GM18870 (cell line): ENCODE results near the gene PDZD4.
"Not testable (repeated sequence)": the region's sequence is repeated elsewhere in the genome, so short reads cannot be mapped to it uniquely, and the experiment has no call there.

Experiments used
- ATAC-seq: cut with Tn5 transposase; IDR thresholded peaks from one replicate; pipeline ENCODE4 v1.9.1; 2021; ENCODE audit warnings: moderate library complexity; ENCODE audit not compliant: unreplicated experiment

PDZD4 gene

GRCh38 chrX:153845195-153845594 lies 14.9 kb upstream of the PDZD4 start:
- ATAC-seq: no peak

DNA sequence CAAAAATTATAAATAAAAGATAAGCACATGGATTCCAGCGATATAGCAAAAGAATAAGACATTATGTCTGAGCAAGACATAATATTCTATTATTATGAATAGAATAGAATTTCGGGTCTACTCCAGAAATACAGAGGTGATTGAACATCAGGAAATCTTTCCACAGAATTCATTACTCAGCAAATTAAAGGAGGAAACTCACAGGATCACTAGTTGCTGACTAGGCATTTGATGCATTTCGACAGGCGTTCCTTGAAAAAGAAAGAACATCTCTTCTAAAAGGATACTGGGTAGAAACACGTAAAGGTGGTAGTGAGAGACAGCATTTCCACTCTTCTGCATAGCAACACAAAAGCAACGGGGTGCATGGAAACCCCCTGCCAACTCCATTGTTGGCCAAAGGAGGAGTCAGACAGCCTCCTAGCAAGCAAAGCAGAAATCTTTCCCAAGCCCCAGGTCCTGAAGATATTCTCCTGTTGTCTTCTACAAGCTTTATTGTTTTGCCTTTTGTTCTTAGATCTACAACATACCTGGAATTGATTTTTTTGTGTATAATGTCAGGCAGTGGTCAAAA lies 14.3 kb upstream of the PDZD4 start:
- ATAC-seq: no peak

DNA sequence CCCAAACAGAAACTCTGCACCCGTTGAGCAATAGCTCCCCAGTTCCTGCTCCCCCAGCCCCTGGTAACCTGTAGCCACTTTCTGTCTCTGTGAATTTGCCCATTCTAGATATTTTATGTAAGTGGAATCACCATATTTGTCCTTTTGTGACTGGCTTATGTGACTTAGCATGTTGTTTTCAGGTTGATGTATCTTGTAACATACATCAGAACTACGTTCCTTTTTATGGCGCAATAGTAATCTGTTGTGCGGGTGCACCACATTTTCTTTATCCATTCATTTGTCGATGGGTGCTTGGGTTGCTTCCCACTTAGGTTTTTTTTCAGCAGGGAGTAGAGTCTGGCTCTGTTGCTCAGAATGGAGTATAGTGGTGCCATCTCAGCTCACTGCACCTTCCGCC lies 6.6 kb upstream of the PDZD4 start:
- no peak for ATAC-seq

- ATAC-seq: no peak
Observed at GRCh38 chrX:153832728-153833127, 2.4 kb upstream of the PDZD4 start.

DNA sequence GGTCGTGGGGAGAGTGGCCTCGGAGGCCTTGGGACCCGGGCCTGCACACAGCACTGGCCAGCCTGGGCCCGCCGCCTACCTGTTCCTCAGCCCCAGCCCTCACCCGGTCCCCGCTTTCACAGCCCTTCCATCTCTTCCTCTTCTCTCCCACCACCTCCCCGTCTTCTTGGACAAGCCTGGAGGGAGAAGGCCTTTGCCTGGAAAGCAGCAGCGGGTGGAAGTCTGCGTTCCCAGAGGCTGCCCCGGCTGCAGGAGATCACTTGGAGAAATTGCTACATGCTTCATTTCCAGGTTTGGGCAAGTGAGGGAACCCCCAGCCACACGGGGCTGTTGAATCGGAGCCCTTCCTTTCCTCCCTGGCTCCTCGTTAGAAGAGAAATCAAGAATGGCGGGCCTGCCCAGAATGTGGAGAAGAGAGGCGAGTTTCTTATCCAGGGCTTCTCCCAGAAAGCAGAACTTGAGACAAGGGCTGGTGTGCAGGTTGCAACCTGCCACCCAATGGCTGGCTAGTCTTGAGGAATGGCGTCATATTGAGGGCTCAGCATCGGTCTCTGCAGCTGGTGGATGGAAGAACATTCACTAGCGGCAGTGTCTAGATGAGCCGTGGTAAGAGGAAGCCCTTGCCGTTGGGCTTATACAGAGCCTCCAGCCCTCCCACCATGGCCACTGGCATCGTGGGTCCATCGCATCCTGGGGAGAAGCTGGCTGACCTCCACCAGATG lies 1.2 kb upstream of the PDZD4 start:
- no peak for ATAC-seq

DNA sequence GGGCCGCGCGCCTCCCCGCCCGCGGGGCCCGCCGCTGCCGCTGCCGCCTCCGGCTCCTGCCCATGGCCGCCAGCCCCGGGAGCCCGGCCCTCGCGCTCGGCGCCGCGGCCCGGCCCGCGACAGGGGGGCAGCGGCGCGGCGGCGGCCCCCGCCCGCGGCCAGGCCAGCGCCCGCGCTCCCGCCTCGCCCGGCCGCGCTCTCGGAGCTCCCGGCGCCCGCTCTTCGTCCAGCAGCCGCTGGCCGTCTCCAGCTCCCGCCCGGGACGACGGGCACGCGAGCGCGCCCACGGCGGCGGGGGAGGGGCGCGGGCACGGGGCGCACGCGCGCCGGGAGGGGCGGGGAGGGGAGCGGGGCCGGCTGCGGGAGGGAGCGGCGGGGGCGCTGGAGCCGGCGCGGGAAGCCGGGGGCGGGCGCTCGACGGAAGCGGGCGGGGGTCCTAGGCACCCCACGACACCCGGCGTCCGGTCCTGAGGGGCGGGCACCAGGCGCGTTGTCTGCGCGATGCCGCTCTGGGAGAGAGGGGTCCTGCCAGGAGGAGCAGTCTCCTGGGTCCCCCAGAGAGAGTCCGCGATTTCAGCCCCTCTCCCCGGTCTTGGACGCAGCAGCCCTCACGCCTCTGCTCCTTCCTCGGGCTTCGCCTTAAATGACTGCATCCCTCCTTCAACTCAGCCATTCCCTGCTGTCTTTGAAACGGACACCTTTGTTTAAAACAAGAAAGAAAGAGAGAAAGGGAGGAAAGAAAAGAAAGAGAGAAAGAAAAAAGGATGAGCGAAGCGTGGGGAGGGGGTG lies 490 bp upstream of the PDZD4 start:
- ATAC-seq: no peak

DNA sequence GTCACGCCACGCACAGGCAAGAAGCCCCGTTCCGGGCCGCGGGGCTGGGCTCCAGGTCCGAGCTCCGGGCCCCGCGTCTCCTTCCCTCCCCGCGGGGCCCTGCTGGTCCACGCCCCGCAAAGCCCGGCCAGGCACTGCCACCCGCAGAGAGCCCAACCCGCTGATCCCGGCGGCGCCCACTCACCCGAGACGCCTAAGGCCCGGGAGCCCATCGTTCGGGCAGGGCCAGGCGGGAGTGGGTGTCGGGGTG lies 870 bp downstream of the PDZD4 start:
- ATAC-seq: no peak

GRCh38 chrX:153828723-153829548 lies 1.4 kb downstream of the PDZD4 start:
- no peak for ATAC-seq

DNA sequence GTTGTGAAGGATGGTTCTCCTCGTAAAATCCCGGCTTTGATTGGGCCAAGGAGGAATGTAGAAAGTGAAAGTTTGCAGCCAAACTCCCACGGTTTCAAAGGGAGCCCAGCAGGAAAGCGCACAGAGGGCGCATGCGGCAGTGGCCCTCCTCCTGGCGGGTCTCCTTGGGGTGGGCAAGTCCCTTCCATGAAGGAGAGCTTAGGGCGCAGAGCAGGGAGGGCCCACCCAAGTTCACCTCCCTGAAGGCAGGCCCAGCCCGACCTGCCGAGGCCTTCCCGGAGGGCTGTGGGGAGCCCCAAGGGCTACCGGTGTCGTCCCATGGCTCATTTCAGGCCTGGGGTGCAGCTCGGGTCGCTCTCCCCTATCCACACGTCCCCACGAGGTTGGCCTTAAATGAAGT lies 2.0 kb downstream of the PDZD4 start:
- no peak for ATAC-seq

- no peak for ATAC-seq
Observed at GRCh38 chrX:153827903-153828302, 2.4 kb downstream of the PDZD4 start.

DNA sequence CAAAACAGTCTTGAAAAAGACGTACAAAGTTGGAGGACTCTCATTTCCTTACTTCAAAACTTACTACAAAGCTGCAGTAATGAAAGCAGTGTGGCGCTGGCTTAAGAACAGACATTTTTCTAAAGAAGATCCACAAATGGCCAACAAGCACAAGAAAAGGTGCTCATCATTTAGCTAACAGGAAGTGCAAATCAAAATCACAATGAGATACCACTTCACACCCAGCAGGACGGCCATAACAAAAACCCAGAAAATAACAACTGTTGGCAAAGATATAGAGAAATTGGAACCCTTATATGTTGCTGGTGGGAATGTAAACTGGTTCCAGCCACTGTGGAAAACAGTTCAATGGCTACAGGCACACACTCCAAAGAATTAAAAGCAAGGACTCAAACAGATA lies 3.3 kb downstream of the PDZD4 start:
- ATAC-seq: no peak

- ATAC-seq: no peak
Observed at GRCh38 chrX:153825042-153825441, 5.3 kb downstream of the PDZD4 start.

DNA sequence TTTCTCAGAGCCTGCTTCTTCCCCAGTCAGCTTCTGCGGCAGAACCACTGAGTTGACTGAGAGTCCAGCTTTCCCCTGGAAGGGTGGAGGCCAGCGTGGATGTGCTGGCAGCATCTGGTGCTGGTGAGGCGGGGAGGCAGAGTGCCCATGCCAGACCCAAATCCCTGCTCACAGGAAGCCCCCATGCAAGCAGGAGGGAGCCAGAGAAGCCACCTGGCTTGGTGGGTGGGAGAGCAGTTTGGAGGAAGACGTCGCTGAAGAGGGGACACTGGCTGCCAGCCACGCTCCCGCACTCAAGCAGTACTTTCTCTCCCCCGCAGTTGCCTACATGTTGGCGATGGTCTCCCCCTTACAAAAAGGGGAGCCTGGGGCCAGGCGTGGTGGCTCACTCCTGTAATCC lies 6.0 kb downstream of the PDZD4 start:
- ATAC-seq: no peak

- no peak for ATAC-seq
Observed at GRCh38 chrX:153821066-153821465, 9.3 kb downstream of the PDZD4 start.

DNA sequence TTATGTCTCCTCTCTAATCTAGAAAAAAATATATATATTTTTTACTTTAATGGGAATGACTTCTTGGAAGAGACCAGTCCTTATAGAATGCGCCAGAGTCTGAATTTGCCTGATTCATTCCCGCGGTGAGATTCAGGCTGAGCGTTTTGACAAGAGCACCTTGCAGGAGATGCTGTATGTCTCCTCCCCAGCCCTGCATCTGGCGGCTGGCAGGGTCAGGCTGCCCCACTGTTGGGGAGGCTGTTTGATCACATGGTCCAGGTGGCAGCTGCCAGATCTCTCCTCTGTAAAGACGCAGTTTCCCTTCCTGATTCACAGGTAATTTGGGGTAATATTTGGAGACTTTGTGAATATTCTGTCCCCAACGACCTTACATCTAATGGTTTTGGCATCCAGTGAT lies 9.7 kb downstream of the PDZD4 start:
- no peak for ATAC-seq

DNA sequence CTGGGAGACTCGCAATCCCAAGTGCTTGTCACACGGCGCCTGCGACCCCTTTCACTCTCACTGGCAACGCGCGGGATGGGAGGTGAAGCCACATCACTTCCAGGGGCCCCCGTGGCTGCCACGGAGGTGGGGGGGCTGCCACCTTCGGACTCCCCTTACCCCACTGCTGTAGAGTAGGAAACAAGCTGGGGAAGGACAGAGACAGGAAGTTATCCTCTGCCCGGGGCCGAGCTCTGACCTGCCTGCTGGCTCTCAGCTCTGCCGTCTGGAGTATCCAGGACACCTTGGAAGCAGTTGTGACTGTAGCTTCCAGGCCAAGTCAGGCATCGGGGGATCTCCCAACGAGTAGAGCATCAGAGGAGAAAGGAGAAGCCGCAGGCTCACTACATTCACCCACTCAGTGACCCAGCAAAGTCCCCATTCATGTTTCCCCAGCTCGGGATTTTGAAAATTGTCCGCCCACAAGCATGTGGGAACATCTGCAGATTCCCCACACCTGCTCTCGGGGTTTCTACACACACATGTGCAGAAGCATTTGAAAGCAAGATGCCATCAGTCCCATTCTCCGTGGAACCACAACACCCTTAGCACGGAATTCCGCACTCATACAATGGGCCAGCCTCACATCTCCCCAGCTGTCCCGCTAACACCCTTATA lies 10.8 kb downstream of the PDZD4 start:
- ATAC-seq: no peak

GRCh38 chrX:153818571-153819383 lies 11.6 kb downstream of the PDZD4 start:
- ATAC-seq: no peak

GRCh38 chrX:153818064-153818463 lies 12.3 kb downstream of the PDZD4 start:
- not testable (repeated sequence) for ATAC-seq

DNA sequence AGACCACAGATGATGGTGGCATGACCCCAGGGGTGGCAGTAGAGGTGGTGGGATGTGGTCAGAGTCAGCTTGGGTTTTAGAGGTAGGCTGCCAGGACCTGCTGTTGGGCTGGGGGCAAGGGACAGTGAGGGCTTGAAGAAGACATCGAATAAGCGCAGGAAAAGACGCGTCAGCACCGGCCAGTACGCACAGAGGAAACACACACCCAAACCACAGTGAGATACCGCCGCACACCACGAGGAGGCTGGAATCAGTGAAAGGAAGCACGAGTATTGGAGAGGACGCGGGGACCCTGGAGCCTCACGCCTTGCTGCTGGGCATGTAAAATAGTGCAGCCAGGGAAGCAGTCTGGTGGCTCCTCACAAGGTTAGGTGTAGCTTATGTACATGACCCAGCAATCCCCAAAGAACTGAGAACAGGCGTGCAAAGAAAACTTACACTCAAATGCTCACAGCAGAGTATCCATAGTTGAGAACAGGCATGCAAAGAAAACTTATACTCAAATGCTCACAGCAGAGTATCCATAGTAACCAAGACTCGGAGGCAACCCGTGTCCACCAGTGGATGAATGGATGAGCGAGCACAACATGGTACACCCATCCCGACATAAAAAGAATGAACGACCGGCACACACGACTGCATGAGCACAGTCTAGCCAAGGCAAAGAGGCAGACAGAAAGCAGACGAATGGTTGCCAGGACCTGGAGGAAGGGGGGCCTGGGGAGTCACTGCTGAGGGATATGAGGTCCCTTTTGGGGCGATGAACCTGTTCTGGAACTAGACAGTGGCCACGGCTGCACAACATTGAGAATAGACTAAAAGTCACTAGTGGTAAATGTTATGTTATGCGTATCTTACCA lies 13.3 kb downstream of the PDZD4 start:
- ATAC-seq: no peak
